Upper lobe of left lung (tissue), 6 donors: ENCODE data around the gene NAV2. TPM values are rescaled to one million over a fixed set of nuclear protein-coding genes. Genes with fewer than 3 reads are reported as not detected.

Experiments used
- ATAC-seq, 2 donors: fragments of 200-7000 bp; cut with Tn5 transposase; one replicate each; pipeline ENCODE4 v1.9.1; 2022; ENCODE audit warnings: mild to moderate bottlenecking in 2 of 2, moderate library complexity in 2 of 2; ENCODE audit not compliant: low FRiP score in 2 of 2
- DNase-seq, 2 donors: peaks; one replicate each; pipeline ENCODE4 v3.0.0-alpha.2; 2019 to 2020
- H3K27ac ChIP-seq, 4 donors: fragments of 200-600 bp; sonication (generic); one replicate each; pipeline ENCODE4 v1.5.1; 2016 to 2019
- H3K27me3 ChIP-seq, 4 donors: fragments of 200-600 bp; sonication (generic); one replicate each; pipeline ENCODE4 v1.5.1; 2017 to 2019
- H3K36me3 ChIP-seq, 4 donors: fragments of 200-600 bp; sonication (generic); one replicate each; pipeline ENCODE4 v1.5.1; 2016 to 2019
- H3K4me1 ChIP-seq, 4 donors: fragments of 200-600 bp; sonication (generic); one replicate each; pipeline ENCODE4 v1.5.1; 2018 to 2019
- H3K4me3 ChIP-seq, 4 donors: fragments of 200-600 bp; sonication (generic); one replicate each; pipeline ENCODE4 v1.5.1; 2017 to 2019; ENCODE audit warnings: mild to moderate bottlenecking in 2 of 4, moderate library complexity in 1 of 4
- H3K9me3 ChIP-seq, 4 donors: fragments of 200-600 bp; sonication (generic); one replicate each; pipeline ENCODE4 v1.5.1; 2018 to 2019
- EP300 ChIP-seq, 4 donors: sonication (generic); formaldehyde crosslinking; IDR thresholded peaks; one replicate each; pipeline ENCODE4 v1.5.1; 2017; ENCODE audit warnings: antibody characterized with exemption in 4 of 4, control low read depth in 2 of 4
- POLR2A ChIP-seq, 4 donors: fragments of 450-650 bp; IDR thresholded peaks; one replicate each; pipeline ENCODE4 v1.5.1; 2016 to 2017; ENCODE audit warnings: antibody characterized with exemption in 4 of 4, mild to moderate bottlenecking in 2 of 4
- POLR2AphosphoS5 ChIP-seq, 2 donors: sonication (generic); formaldehyde crosslinking; IDR thresholded peaks; one replicate each; pipeline ENCODE4 v1.5.1; 2017; ENCODE audit warnings: antibody characterized with exemption in 2 of 2
- WGBS, 2 donors: methylation state at CpG; one replicate each; pipeline ENCODE4 v1.1.5; 2017 to 2018; 5-methylcytosine and 5-hydroxymethylcytosine counted together
- total RNA-seq, 6 donors: library from RNA; depleted of rRNA in 4 of 6; stranded (reverse); fragments of >200 nt in 4 of 6; gene quantifications; one replicate each; pipeline versions ENCODE4 v1.1.0 to v1.2.1, GENCODE V29; 2016 to 2021
- TF ChIP-seq, protein P1 (sequence below), 6 experiments: fragments of 450-650 bp in 4 of 6; fragments of 200-600 bp in 2 of 6; sonication (generic) in 2 of 6; IDR thresholded peaks; one replicate each; pipeline ENCODE4 v1.5.1; 2016 to 2019; ENCODE audit warnings: antibody characterized with exemption in 6 of 6
- donor health status: DM: no; HTN: no; CAD: no; lungs with moderate emphysema.
- donor health status: DM: no; HTN: yes; CAD: no; lungs with severe emphysema.

NAV2 gene
- total RNA-seq, 6 donors from 2014 or later = 40.5 to 61.4 (median 52.3) TPM

DNA sequence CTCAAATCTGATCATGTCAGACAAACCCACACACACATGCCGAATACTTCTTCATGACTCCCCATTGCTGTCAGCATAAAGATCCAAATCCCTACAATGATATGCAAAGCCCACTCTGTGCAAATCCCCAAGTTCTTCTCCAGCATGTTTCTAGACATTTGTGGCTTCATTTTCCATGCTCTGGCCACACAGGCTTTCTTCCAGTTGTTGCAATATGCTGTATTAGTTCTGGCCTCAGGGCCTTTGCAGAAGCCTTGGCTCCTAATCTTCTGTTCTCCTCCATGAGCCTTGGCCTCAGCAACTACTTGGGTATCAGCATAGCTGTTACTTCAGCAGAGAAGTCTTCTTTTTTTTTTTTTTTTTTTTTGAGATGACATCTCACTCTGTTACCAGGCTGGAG, 49.6 kb downstream of the NAV2 start:
- WGBS, 2 donors = 94% methylated on average over 1 of the region's 1 CpG; no CpG with 5 or more reads in 1 of the 2 donors
- Histone ChIP-seq H3K27me3 (no peaks in the 10 kb centered on the region), H3K36me3 (no peaks in the 10 kb centered on the region), H3K4me3 (no peak overlapping the region), H3K27ac (no peak overlapping the region), H3K4me1 (no peaks in the 10 kb centered on the region), H3K9me3 (no peaks in the 10 kb centered on the region)
- DNase-seq (no peak), ATAC-seq (no peak)
- TF ChIP-seq POLR2A (IDR thresholded peaks at IDR 0.05) = no peak
- no peak for TF ChIP-seq POLR2AphosphoS5 (IDR thresholded peaks at IDR 0.05)
- TF ChIP-seq, protein P1, sequence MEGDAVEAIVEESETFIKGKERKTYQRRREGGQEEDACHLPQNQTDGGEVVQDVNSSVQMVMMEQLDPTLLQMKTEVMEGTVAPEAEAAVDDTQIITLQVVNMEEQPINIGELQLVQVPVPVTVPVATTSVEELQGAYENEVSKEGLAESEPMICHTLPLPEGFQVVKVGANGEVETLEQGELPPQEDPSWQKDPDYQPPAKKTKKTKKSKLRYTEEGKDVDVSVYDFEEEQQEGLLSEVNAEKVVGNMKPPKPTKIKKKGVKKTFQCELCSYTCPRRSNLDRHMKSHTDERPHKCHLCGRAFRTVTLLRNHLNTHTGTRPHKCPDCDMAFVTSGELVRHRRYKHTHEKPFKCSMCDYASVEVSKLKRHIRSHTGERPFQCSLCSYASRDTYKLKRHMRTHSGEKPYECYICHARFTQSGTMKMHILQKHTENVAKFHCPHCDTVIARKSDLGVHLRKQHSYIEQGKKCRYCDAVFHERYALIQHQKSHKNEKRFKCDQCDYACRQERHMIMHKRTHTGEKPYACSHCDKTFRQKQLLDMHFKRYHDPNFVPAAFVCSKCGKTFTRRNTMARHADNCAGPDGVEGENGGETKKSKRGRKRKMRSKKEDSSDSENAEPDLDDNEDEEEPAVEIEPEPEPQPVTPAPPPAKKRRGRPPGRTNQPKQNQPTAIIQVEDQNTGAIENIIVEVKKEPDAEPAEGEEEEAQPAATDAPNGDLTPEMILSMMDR (IDR thresholded peaks at IDR 0.05) = no peak
- no peak for TF ChIP-seq EP300 (IDR thresholded peaks at IDR 0.05)

DNA sequence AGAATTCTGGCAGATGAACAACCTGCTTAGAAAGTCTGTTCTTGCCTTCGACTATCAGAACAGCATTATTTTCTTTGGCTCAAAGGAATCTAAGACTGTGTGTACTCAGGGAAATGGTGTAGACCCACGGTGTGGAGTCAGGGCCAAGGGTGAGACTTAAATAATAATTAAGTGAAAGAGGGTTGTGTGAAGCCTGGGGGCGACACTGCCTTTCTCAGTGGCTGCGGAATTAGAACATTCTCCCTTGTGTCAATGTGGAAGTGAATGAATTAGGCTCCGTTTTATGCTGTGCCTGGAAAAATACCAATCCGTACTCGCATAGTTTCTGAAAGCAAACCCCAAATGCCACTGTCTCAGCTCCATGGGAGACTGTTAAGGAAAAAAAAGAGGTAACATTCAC, 50.7 kb downstream of the NAV2 start:
- Histone ChIP-seq H3K27me3 (no peaks in the 10 kb centered on the region), H3K4me3 (no peak overlapping the region), H3K36me3 (no peaks in the 10 kb centered on the region), H3K4me1 (peaks cover 6 to 8% (median 7%) of the 10 kb centered on the region in 4 donors), H3K27ac (no peak overlapping the region), H3K9me3 (no peaks in the 10 kb centered on the region)
- DNase-seq (no peak), ATAC-seq (no peak)
- TF ChIP-seq, protein P1 (IDR thresholded peaks at IDR 0.05) = no peak
- no peak for TF ChIP-seq EP300 (IDR thresholded peaks at IDR 0.05)
- TF ChIP-seq POLR2A (IDR thresholded peaks at IDR 0.05) = no peak
- TF ChIP-seq POLR2AphosphoS5 (IDR thresholded peaks at IDR 0.05) = no peak
- WGBS, 2 donors = 76 to 78% methylated on average over 7 of the region's 7 CpGs

GRCh38 chr11:19766206-19766605, 53.6 kb downstream of the NAV2 start:
- H3K27ac ChIP-seq = no peak overlapping the region
- 85 to 91% methylated on average over 3 of the region's 3 CpGs for WGBS, 2 donors
- no peaks in the 10 kb centered on the region for H3K9me3 ChIP-seq
- DNase-seq = no peak
- no peaks in the 10 kb centered on the region for H3K36me3 ChIP-seq
- ATAC-seq = no peak
- no peak for TF ChIP-seq POLR2AphosphoS5 (IDR thresholded peaks at IDR 0.05)
- TF ChIP-seq, protein P1 (IDR thresholded peaks at IDR 0.05) = no peak
- TF ChIP-seq EP300 (IDR thresholded peaks at IDR 0.05) = no peak
- no peak for TF ChIP-seq POLR2A (IDR thresholded peaks at IDR 0.05)
- H3K27me3 ChIP-seq = no peaks in the 10 kb centered on the region
- H3K4me1 ChIP-seq = peaks cover 13 to 27% (median 18%) of the 10 kb centered on the region in 4 donors
- no peak overlapping the region for H3K4me3 ChIP-seq

GRCh38 chr11:19766810-19767209, 54.2 kb downstream of the NAV2 start:
- H3K36me3 ChIP-seq = no peaks in the 10 kb centered on the region
- peaks cover 13 to 27% (median 18%) of the 10 kb centered on the region in 4 donors for H3K4me1 ChIP-seq
- no peak overlapping the region for H3K27ac ChIP-seq
- no peaks in the 10 kb centered on the region for H3K9me3 ChIP-seq
- no peak overlapping the region for H3K4me3 ChIP-seq
- no peaks in the 10 kb centered on the region for H3K27me3 ChIP-seq
- TF ChIP-seq POLR2AphosphoS5 (IDR thresholded peaks at IDR 0.05) (no peak), EP300 (IDR thresholded peaks at IDR 0.05) (no peak), POLR2A (IDR thresholded peaks at IDR 0.05) (no peak)
- TF ChIP-seq, protein P1 (IDR thresholded peaks at IDR 0.05) = no peak
- ATAC-seq (peak in 1 of 2 donors; percentile 14), DNase-seq (no peak)
- 73% methylated on average over 1 of the region's 1 CpG; no CpG with 5 or more reads in 1 of the 2 donors for WGBS, 2 donors

DNA sequence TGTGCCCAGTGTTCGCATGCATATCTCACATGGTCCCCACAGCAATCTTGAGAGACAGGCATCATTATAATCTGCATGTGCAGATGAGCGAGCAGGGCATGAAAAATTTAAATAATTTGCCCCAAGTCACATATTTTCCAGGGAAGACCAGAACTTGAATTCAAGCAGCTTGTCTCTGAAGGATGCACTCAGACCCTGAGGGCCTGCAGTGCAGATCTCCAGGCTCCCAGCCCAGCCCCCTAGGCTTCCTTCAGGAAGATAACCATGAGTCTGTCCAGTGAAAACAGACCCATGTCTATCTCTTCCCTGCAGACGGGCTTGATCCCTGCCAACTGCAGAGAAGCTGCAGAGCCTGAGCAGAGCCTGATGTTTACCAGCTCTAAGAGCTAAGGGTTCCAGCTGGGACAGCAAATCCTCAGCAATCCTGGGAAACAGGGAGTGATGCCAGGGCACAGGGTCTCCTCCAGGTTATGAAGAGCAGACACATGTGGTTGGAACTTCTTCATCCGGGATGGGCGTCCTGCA, 55.1 kb downstream of the NAV2 start:
- ATAC-seq = no peak
- Histone ChIP-seq H3K4me1 (peaks cover 13 to 27% (median 18%) of the 10 kb centered on the region in 4 donors), H3K9me3 (no peaks in the 10 kb centered on the region), H3K4me3 (no peak overlapping the region), H3K27me3 (no peaks in the 10 kb centered on the region), H3K36me3 (no peaks in the 10 kb centered on the region), H3K27ac (peak overlapping the region in 2 of 4 donors; percentile 65 to 72)
- 66 to 94% methylated on average over 4 to 5 of the region's 5 CpGs for WGBS, 2 donors
- TF ChIP-seq, protein P1 (IDR thresholded peaks at IDR 0.05) = no peak
- TF ChIP-seq EP300 (IDR thresholded peaks at IDR 0.05) (no peak), POLR2A (IDR thresholded peaks at IDR 0.05) (no peak), POLR2AphosphoS5 (IDR thresholded peaks at IDR 0.05) (no peak)
- no peak for DNase-seq
